Measurements from ENCODE around the gene MUC6.

Gene MUC6

GRCh38 chr11:1005928-1006327, 30.6 kb downstream of the MUC6 start:
- TF ChIP-seq POU6F1 (CRISPR knock-in tag; IDR thresholded peaks at IDR 0.05; ENCODE audit: borderline replicate concordance, low read depth) (no peak), CSDC2 (CRISPR knock-in tag; IDR thresholded peaks at IDR 0.05) (no peak), PPARA (CRISPR knock-in tag; IDR thresholded peaks at IDR 0.05; ENCODE audit: borderline replicate concordance) (no peak), TOX (CRISPR knock-in tag; IDR thresholded peaks at IDR 0.05; ENCODE audit: borderline replicate concordance) (no peak), ZNF565 (CRISPR knock-in tag; conservative IDR thresholded peaks at IDR 0.05; ENCODE audit: low read depth) (no peak), TCF4 (CRISPR knock-in tag; IDR thresholded peaks at IDR 0.05; ENCODE audit: borderline replicate concordance) (no peak), ZFP3 (CRISPR knock-in tag; IDR thresholded peaks at IDR 0.05) (no peak), ARNTL (CRISPR knock-in tag; IDR thresholded peaks at IDR 0.05; ENCODE audit: borderline replicate concordance, low read depth) (no peak), ISL1 (CRISPR knock-in tag; IDR thresholded peaks at IDR 0.05) (no peak), ZFP30 (CRISPR knock-in tag; IDR thresholded peaks at IDR 0.05) (no peak), BACH2 (CRISPR knock-in tag; IDR thresholded peaks at IDR 0.05; ENCODE audit: borderline replicate concordance) (no peak), GLIS3 (CRISPR knock-in tag; IDR thresholded peaks at IDR 0.05) (no peak), ESRRG (CRISPR knock-in tag; IDR thresholded peaks at IDR 0.05) (no peak)

DNA sequence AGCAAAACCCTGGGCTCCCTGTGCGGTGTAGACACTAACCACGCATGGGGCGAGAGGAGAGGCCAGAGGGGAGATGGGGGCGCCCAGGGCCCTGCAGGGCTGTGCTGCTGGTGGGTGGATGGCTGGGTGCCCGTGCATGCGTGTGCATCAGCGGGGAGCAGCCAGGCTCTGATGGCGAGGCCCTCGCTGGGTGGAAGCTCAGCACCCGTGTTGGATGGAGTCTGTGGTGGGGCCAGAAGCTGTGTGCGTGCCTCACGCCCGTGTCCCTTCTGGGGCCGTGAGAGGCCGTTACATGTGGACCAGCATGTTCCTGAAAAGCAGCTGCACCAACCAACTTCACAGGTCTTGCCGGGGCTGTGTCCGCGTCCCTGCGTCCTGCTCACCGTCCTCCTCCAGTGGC, 33.4 kb downstream of the MUC6 start:
- ATAC-seq = no peak
- TF ChIP-seq ZNF8 (CRISPR knock-in tag; IDR thresholded peaks at IDR 0.05) (no peak), CSDC2 (CRISPR knock-in tag; IDR thresholded peaks at IDR 0.05) (no peak), ZFP30 (CRISPR knock-in tag; IDR thresholded peaks at IDR 0.05) (no peak)

More at GRCh38 chr11:1005928-1006327, 30.6 kb downstream of the MUC6 start:
- no peak for ATAC-seq

- no peak for ATAC-seq
- TF ChIP-seq, protein P1, sequence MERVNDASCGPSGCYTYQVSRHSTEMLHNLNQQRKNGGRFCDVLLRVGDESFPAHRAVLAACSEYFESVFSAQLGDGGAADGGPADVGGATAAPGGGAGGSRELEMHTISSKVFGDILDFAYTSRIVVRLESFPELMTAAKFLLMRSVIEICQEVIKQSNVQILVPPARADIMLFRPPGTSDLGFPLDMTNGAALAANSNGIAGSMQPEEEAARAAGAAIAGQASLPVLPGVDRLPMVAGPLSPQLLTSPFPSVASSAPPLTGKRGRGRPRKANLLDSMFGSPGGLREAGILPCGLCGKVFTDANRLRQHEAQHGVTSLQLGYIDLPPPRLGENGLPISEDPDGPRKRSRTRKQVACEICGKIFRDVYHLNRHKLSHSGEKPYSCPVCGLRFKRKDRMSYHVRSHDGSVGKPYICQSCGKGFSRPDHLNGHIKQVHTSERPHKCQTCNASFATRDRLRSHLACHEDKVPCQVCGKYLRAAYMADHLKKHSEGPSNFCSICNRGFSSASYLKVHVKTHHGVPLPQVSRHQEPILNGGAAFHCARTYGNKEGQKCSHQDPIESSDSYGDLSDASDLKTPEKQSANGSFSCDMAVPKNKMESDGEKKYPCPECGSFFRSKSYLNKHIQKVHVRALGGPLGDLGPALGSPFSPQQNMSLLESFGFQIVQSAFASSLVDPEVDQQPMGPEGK (CRISPR knock-in tag; IDR thresholded peaks at IDR 0.05; ENCODE audit: borderline replicate concordance) = no peak
- TF ChIP-seq CREB5 (CRISPR knock-in tag; IDR thresholded peaks at IDR 0.05; ENCODE audit: low read depth) (no peak), ZNF70 (CRISPR knock-in tag; IDR thresholded peaks at IDR 0.05) (no peak), CSDC2 (CRISPR knock-in tag; IDR thresholded peaks at IDR 0.05) (no peak), RARB (CRISPR knock-in tag; IDR thresholded peaks at IDR 0.05) (no peak)
- TF ChIP-seq, protein P2, sequence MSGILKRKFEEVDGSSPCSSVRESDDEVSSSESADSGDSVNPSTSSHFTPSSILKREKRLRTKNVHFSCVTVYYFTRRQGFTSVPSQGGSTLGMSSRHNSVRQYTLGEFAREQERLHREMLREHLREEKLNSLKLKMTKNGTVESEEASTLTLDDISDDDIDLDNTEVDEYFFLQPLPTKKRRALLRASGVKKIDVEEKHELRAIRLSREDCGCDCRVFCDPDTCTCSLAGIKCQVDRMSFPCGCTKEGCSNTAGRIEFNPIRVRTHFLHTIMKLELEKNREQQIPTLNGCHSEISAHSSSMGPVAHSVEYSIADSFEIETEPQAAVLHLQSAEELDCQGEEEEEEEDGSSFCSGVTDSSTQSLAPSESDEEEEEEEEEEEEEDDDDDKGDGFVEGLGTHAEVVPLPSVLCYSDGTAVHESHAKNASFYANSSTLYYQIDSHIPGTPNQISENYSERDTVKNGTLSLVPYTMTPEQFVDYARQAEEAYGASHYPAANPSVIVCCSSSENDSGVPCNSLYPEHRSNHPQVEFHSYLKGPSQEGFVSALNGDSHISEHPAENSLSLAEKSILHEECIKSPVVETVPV (CRISPR knock-in tag; IDR thresholded peaks at IDR 0.05) = no peak
Measured at GRCh38 chr11:1002406-1002984, 34.0 kb downstream of the MUC6 start.

- ATAC-seq = no peak
- no peak for TF ChIP-seq ZC3H10 (CRISPR knock-in tag; IDR thresholded peaks at IDR 0.05)
- no peak for TF ChIP-seq TCF4 (CRISPR knock-in tag; IDR thresholded peaks at IDR 0.05; ENCODE audit: borderline replicate concordance)
- TF ChIP-seq GLIS3 (CRISPR knock-in tag; IDR thresholded peaks at IDR 0.05) = no peak
- no peak for TF ChIP-seq ARNTL (CRISPR knock-in tag; IDR thresholded peaks at IDR 0.05; ENCODE audit: borderline replicate concordance, low read depth)
- TF ChIP-seq RARB (CRISPR knock-in tag; IDR thresholded peaks at IDR 0.05) = no peak
- TF ChIP-seq ZNF565 (CRISPR knock-in tag; conservative IDR thresholded peaks at IDR 0.05; ENCODE audit: low read depth) = no peak
- no peak for TF ChIP-seq ISL1 (CRISPR knock-in tag; IDR thresholded peaks at IDR 0.05)
- TF ChIP-seq, protein P3, sequence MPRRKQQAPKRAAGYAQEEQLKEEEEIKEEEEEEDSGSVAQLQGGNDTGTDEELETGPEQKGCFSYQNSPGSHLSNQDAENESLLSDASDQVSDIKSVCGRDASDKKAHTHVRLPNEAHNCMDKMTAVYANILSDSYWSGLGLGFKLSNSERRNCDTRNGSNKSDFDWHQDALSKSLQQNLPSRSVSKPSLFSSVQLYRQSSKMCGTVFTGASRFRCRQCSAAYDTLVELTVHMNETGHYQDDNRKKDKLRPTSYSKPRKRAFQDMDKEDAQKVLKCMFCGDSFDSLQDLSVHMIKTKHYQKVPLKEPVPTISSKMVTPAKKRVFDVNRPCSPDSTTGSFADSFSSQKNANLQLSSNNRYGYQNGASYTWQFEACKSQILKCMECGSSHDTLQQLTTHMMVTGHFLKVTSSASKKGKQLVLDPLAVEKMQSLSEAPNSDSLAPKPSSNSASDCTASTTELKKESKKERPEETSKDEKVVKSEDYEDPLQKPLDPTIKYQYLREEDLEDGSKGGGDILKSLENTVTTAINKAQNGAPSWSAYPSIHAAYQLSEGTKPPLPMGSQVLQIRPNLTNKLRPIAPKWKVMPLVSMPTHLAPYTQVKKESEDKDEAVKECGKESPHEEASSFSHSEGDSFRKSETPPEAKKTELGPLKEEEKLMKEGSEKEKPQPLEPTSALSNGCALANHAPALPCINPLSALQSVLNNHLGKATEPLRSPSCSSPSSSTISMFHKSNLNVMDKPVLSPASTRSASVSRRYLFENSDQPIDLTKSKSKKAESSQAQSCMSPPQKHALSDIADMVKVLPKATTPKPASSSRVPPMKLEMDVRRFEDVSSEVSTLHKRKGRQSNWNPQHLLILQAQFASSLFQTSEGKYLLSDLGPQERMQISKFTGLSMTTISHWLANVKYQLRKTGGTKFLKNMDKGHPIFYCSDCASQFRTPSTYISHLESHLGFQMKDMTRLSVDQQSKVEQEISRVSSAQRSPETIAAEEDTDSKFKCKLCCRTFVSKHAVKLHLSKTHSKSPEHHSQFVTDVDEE (CRISPR knock-in tag; IDR thresholded peaks at IDR 0.05) = no peak
- TF ChIP-seq TOX (CRISPR knock-in tag; IDR thresholded peaks at IDR 0.05; ENCODE audit: borderline replicate concordance) = no peak
- no peak for TF ChIP-seq CREB5 (CRISPR knock-in tag; IDR thresholded peaks at IDR 0.05; ENCODE audit: low read depth)
- no peak for TF ChIP-seq PPARA (CRISPR knock-in tag; IDR thresholded peaks at IDR 0.05; ENCODE audit: borderline replicate concordance)
- no peak for TF ChIP-seq SNAI2 (CRISPR knock-in tag; IDR thresholded peaks at IDR 0.05)
- no peak for TF ChIP-seq POU6F1 (CRISPR knock-in tag; IDR thresholded peaks at IDR 0.05; ENCODE audit: borderline replicate concordance, low read depth)
Measured at GRCh38 chr11:1001617-1002405, 34.7 kb downstream of the MUC6 start.

Measured in SK-N-SH treated with all-trans-retinoic acid at 6 μM for 48 hours (cell line).